Esophagus squamous epithelium (tissue), 5 donors: ENCODE data around the gene ROS1. TPM values are rescaled to one million over a fixed set of nuclear protein-coding genes. Genes with fewer than 3 reads are reported as not detected.

Source experiments
- DNase-seq: peaks from one replicate; lab custom pipeline; 2025; lab: John Stamatoyannopoulos, UW
- H3K27ac ChIP-seq, 4 donors: fragments of 200-600 bp; sonication (generic); one replicate each; pipeline ENCODE4 v1.5.1; 2016 to 2019; ENCODE audit warnings: mild to moderate bottlenecking in 1 of 4
- H3K27me3 ChIP-seq, 4 donors: fragments of 200-600 bp; sonication (generic); 1 replicate in 3 of 4; 2 replicates in 1 of 4; pipeline versions ENCODE4 v1.5.1 to v1.6.0; 2017 to 2021; ENCODE audit warnings: antibody characterized with exemption in 1 of 4
- H3K36me3 ChIP-seq, 3 donors: fragments of 200-600 bp; sonication (generic); one replicate each; pipeline ENCODE4 v1.5.1; 2016 to 2019
- H3K4me1 ChIP-seq, 3 donors: fragments of 200-600 bp; sonication (generic); one replicate each; pipeline ENCODE4 v1.5.1; 2017 to 2019
- H3K4me3 ChIP-seq, 4 donors: fragments of 200-600 bp; sonication (generic); 1 replicate in 3 of 4; 2 replicates in 1 of 4; pipeline ENCODE4 v1.5.1; 2016 to 2019; ENCODE audit warnings: mild to moderate bottlenecking in 2 of 4, moderate library complexity in 1 of 4
- H3K9me3 ChIP-seq, 3 donors: fragments of 200-600 bp; sonication (generic); one replicate each; pipeline ENCODE4 v1.5.1; 2016 to 2019
- CTCF ChIP-seq, 6 experiments: fragments of 450-650 bp in 4 of 6; fragments of 200-600 bp in 2 of 6; sonication (generic) in 2 of 6; IDR thresholded peaks; one replicate each; pipeline ENCODE4 v1.5.1; 2016 to 2019; ENCODE audit warnings: antibody characterized with exemption in 6 of 6, mild to moderate bottlenecking in 4 of 6, moderate library complexity in 4 of 6
- POLR2A ChIP-seq, 4 donors: fragments of 450-650 bp; IDR thresholded peaks; one replicate each; pipeline ENCODE4 v1.6.1; 2017; ENCODE audit warnings: antibody characterized with exemption in 4 of 4, mild to moderate bottlenecking in 4 of 4, moderate library complexity in 3 of 4
- WGBS, 2 donors: methylation state at CpG; one replicate each; pipeline ENCODE4 v1.1.5; 2018; 5-methylcytosine and 5-hydroxymethylcytosine counted together
- intact Hi-C: fragments of 100-400 bp; cut with DNase I; formaldehyde crosslinking; loops from one replicate; pipeline ENCODE4 v1.15.0; 2022
- total RNA-seq, 4 donors: library from RNA; depleted of rRNA; stranded (reverse); fragments of >200 nt; gene quantifications; one replicate each; pipeline ENCODE4 v1.1.0, GENCODE V29; 2016
- donor health status: DM: yes; HTN: yes; CAD: no.

Gene ROS1
- total RNA-seq, 4 donors from 2014 or later: not detected

- Histone ChIP-seq H3K36me3 (no peaks in the 10 kb centered on the region), H3K27ac (no peak overlapping the region), H3K4me1 (no peaks in the 10 kb centered on the region), H3K4me3 (no peak overlapping the region), H3K9me3 (no peaks in the 10 kb centered on the region), H3K27me3 (no peaks in the 10 kb centered on the region)
- intact Hi-C loops: no loop called here
- WGBS, 2 donors: 62 to 66% methylated on average over 2 of the region's 2 CpGs
- DNase-seq: no peak
- no peak for TF ChIP-seq CTCF (IDR thresholded peaks at IDR 0.05)
- no peak for TF ChIP-seq POLR2A (IDR thresholded peaks at IDR 0.05)
These were observed 32.7 kb downstream of the ROS1 start for GRCh38 chr6:117393045-117393444.

GRCh38 chr6:117391874-117392583 lies 33.7 kb downstream of the ROS1 start:
- Histone ChIP-seq H3K36me3 (no peaks in the 10 kb centered on the region), H3K9me3 (no peaks in the 10 kb centered on the region), H3K4me3 (no peak overlapping the region), H3K27ac (no peak overlapping the region), H3K4me1 (no peaks in the 10 kb centered on the region), H3K27me3 (no peaks in the 10 kb centered on the region)
- no peak for DNase-seq
- intact Hi-C loops: no loop called here
- WGBS, 2 donors: 79 to 90% methylated on average over 3 of the region's 3 CpGs
- TF ChIP-seq CTCF (IDR thresholded peaks at IDR 0.05) (no peak), POLR2A (IDR thresholded peaks at IDR 0.05) (no peak)

- DNase-seq: no peak
- 56 to 58% methylated on average over 8 to 9 of the region's 11 CpGs for WGBS, 2 donors
- intact Hi-C loops: no loop called here
- Histone ChIP-seq H3K4me3 (no peak overlapping the region), H3K9me3 (no peaks in the 10 kb centered on the region), H3K27me3 (no peaks in the 10 kb centered on the region), H3K27ac (no peak overlapping the region), H3K4me1 (no peaks in the 10 kb centered on the region), H3K36me3 (no peaks in the 10 kb centered on the region)
- TF ChIP-seq CTCF (IDR thresholded peaks at IDR 0.05) (no peak), POLR2A (IDR thresholded peaks at IDR 0.05) (no peak)
These were observed 36.3 kb downstream of the ROS1 start for GRCh38 chr6:117389227-117390057.

GRCh38 chr6:117387454-117387974 lies 38.2 kb downstream of the ROS1 start:
- TF ChIP-seq CTCF (IDR thresholded peaks at IDR 0.05) (no peak), POLR2A (IDR thresholded peaks at IDR 0.05) (no peak)
- no peaks in the 10 kb centered on the region for H3K27me3 ChIP-seq
- WGBS, 2 donors: 18 to 75% methylated on average over 1 of the region's 1 CpG

GRCh38 chr6:117384659-117385058 lies 41.1 kb downstream of the ROS1 start:
- 87 to 90% methylated on average over 2 of the region's 2 CpGs for WGBS, 2 donors
- Histone ChIP-seq H3K9me3 (no peaks in the 10 kb centered on the region), H3K4me1 (no peaks in the 10 kb centered on the region), H3K4me3 (no peak overlapping the region), H3K27ac (no peak overlapping the region), H3K27me3 (no peaks in the 10 kb centered on the region), H3K36me3 (no peaks in the 10 kb centered on the region)
- intact Hi-C loops: no loop called here
- TF ChIP-seq CTCF (IDR thresholded peaks at IDR 0.05) (no peak), POLR2A (IDR thresholded peaks at IDR 0.05) (no peak)
- no peak for DNase-seq

More at GRCh38 chr6:117387454-117387974, 38.2 kb downstream of the ROS1 start:
- DNase-seq: no peak
- Histone ChIP-seq H3K9me3 (no peaks in the 10 kb centered on the region), H3K4me1 (no peaks in the 10 kb centered on the region), H3K36me3 (no peaks in the 10 kb centered on the region), H3K4me3 (no peak overlapping the region), H3K27ac (no peak overlapping the region)
- intact Hi-C loops: no loop called here
